HepG2 (cell line): ENCODE data around the gene TNFSF13. TPM values are rescaled to one million over a fixed set of nuclear protein-coding genes. Genes with fewer than 3 reads are reported as not detected.

Experiments used
- AFF4 ChIP-seq: sonication (generic); formaldehyde crosslinking; IDR thresholded peaks from 2 replicates; pipeline ENCODE4 v1.4.0; 2020; ENCODE audit warnings: missing genetic modification reagents
- ARNT2 ChIP-seq: sonication (generic); formaldehyde crosslinking; IDR thresholded peaks from 2 replicates; pipeline ENCODE4 v1.8.0; 2022; ENCODE audit warnings: mild to moderate bottlenecking, low read depth, missing genetic modification reagents, moderate library complexity
- CAMTA2 ChIP-seq: sonication (generic); formaldehyde crosslinking; IDR thresholded peaks from 2 replicates; pipeline ENCODE4 v1.4.0; 2020; ENCODE audit warnings: mild to moderate bottlenecking, missing genetic modification reagents, borderline replicate concordance
- CBX5 ChIP-seq: sonication (generic); formaldehyde crosslinking; IDR thresholded peaks from 2 replicates; pipeline ENCODE4 v1.4.0; 2020; ENCODE audit warnings: missing genetic modification reagents, borderline replicate concordance
- GATAD1 ChIP-seq: IDR thresholded peaks from 2 replicates; pipeline ENCODE4 v1.6.1; 2016; ENCODE audit warnings: missing genetic modification reagents, missing compliant biosample characterization
- GMEB1 ChIP-seq: sonication (generic); formaldehyde crosslinking; IDR thresholded peaks from 2 replicates; pipeline ENCODE4 v1.5.1; 2020; ENCODE audit warnings: missing genetic modification reagents, mild to moderate bottlenecking, borderline replicate concordance
- HOXA5 ChIP-seq: sonication (generic); formaldehyde crosslinking; IDR thresholded peaks from 2 replicates; pipeline ENCODE4 v1.4.0; 2020; ENCODE audit warnings: missing genetic modification reagents
- KAT2B ChIP-seq: fragments of 150-350 bp; IDR thresholded peaks from 2 replicates; pipeline ENCODE4 v1.6.1; 2014; ENCODE audit warnings: low read depth, low read length, borderline replicate concordance
- MIXL1 ChIP-seq: IDR thresholded peaks from 2 replicates; pipeline ENCODE4 v1.6.1; 2016
- MXI1 ChIP-seq: IDR thresholded peaks from 3 replicates; pipeline ENCODE4 v1.6.1; 2012; ENCODE audit warnings: low read depth, low read length, inconsistent platforms, borderline replicate concordance
- NCOR1 ChIP-seq: fragments of 200-600 bp; sonication (generic); IDR thresholded peaks from 2 replicates; pipeline ENCODE4 v1.7.0; 2017; ENCODE audit warnings: antibody characterized with exemption, low read length, borderline replicate concordance
- PRMT3 ChIP-seq: sonication (generic); formaldehyde crosslinking; IDR thresholded peaks from 2 replicates; pipeline ENCODE4 v1.8.1; 2022; ENCODE audit warnings: low read depth, mild to moderate bottlenecking, moderate library complexity, missing genetic modification reagents, borderline replicate concordance
- XBP1 ChIP-seq: sonication (generic); formaldehyde crosslinking; IDR thresholded peaks from 2 replicates; pipeline ENCODE4 v1.5.0; 2020; ENCODE audit warnings: missing genetic modification reagents
- ZBTB42 ChIP-seq: sonication (generic); formaldehyde crosslinking; IDR thresholded peaks from 2 replicates; pipeline ENCODE4 v1.5.0; 2020; ENCODE audit warnings: mild to moderate bottlenecking, missing genetic modification reagents
- ZNF264 ChIP-seq: sonication (generic); formaldehyde crosslinking; IDR thresholded peaks from 2 replicates; pipeline ENCODE4 v1.4.0; 2020; ENCODE audit warnings: missing genetic modification reagents
- ZNF503 ChIP-seq: sonication (generic); formaldehyde crosslinking; IDR thresholded peaks from 2 replicates; pipeline ENCODE4 v1.4.0; 2020; ENCODE audit warnings: missing genetic modification reagents
- ZNF629 ChIP-seq: sonication (generic); formaldehyde crosslinking; conservative IDR thresholded peaks from 2 replicates; pipeline ENCODE4 v1.5.0; 2020; ENCODE audit warnings: missing genetic modification reagents
- ZNF639 ChIP-seq: conservative IDR thresholded peaks from 2 replicates; pipeline ENCODE4 v1.6.1; 2018; ENCODE audit warnings: missing genetic modification reagents
- ZNF703 ChIP-seq: sonication (generic); formaldehyde crosslinking; IDR thresholded peaks from 2 replicates; pipeline ENCODE4 v1.5.1; 2020; ENCODE audit warnings: missing genetic modification reagents, mild to moderate bottlenecking, moderate library complexity, borderline replicate concordance
- polyA plus RNA-seq, 8 experiments: library from polyadenylated mRNA; depleted of rRNA in 3 of 8; stranded (reverse) in 7 of 8; unstranded in 1 of 8; fragments of >200 nt; fragmentation: Illumina TruSeq in 4 of 8; extraction: Trizol in 4 of 8; gene quantifications; 2 replicates each; pipeline versions ENCODE4 v1.2.1 to v1.2.3, GENCODE V29; 2011 to 2016; ENCODE audit warnings: low read depth in 4 of 8, missing spikeins in 1 of 8, mixed read lengths in 1 of 8; ENCODE audit not compliant: insufficient read depth in 1 of 8
- total RNA-seq, 5 experiments: library from RNA; depleted of rRNA; stranded (reverse); fragments of >200 nt; fragmentation: Illumina TruSeq; extraction: Trizol; gene quantifications; 2 replicates each; pipeline ENCODE4 v1.2.3, GENCODE V29; 2016; ENCODE audit warnings: low read depth in 1 of 5

The TNFSF13 gene
- total and polyA plus RNA-seq, 2 of the 13 experiments (the other 11 are each of a cell fraction or from before 2014, with no cell fraction given) = 2.5 to 3.3 TPM

GRCh38 chr17:7583253-7584109 lies 24.9 kb downstream of the TNFSF13 start, which contains the start of gene MPDU1 (continued):
- TF ChIP-seq CBX5 (CRISPR knock-in tag) = peak; percentile 71; the same call in 1 of the 2 replicates
- TF ChIP-seq ARNT2 (CRISPR knock-in tag) = peak; percentile 74
- TF ChIP-seq MXI1 = peak; percentile 100
- no peak for TF ChIP-seq KAT2B
- TF ChIP-seq GATAD1 (CRISPR knock-in tag) = peak; percentile 95
- no peak for TF ChIP-seq ZBTB42 (CRISPR knock-in tag)
- no peak for TF ChIP-seq ZNF264 (CRISPR knock-in tag)
- peak; percentile 81; the same call in 1 of the 2 replicates for TF ChIP-seq GMEB1 (CRISPR knock-in tag)
- TF ChIP-seq CAMTA2 = no peak
- no peak; the same call in 1 of the 2 replicates for TF ChIP-seq AFF4 (CRISPR knock-in tag)
- no peak for TF ChIP-seq ZNF703 (CRISPR knock-in tag)
- TF ChIP-seq PRMT3 (CRISPR knock-in tag) = peak; percentile 50; the same call in 1 of the 2 replicates
- peak; percentile 30 for TF ChIP-seq MIXL1 (CRISPR knock-in tag)
- peak; percentile 77; the same call in 1 of the 2 replicates for TF ChIP-seq ZNF503 (CRISPR knock-in tag)
- TF ChIP-seq NCOR1 = peak; percentile 31; the same call in 1 of the 2 replicates
- peak; percentile 86 for TF ChIP-seq HOXA5 (CRISPR knock-in tag)
- TF ChIP-seq XBP1 (CRISPR knock-in tag) = no peak
- TF ChIP-seq ZNF639 (CRISPR knock-in tag) = peak; percentile 52; the same call in 1 of the 2 replicates
- TF ChIP-seq ZNF629 (CRISPR knock-in tag) = no peak
